HUES48 (cell line): ENCODE results near the gene DGCR6.
"Not testable (repeated sequence)": the region's sequence is repeated elsewhere in the genome, so short reads cannot be mapped to it uniquely, and the experiment has no call there.

Experiments
- H3K27ac ChIP-seq: one replicate; pipeline ENCODE4 v1.7.0; 2013; ENCODE audit warnings: low read depth, low read length, inconsistent platforms
- H3K27me3 ChIP-seq: 2 replicates; pipeline ENCODE4 v1.6.1; 2013; ENCODE audit warnings: mild to moderate bottlenecking, low read length; ENCODE audit not compliant: control insufficient read depth, insufficient read depth
- H3K36me3 ChIP-seq: 2 replicates; pipeline ENCODE4 v1.6.1; 2013; ENCODE audit warnings: low read length; ENCODE audit not compliant: control insufficient read depth, insufficient read depth
- H3K4me1 ChIP-seq: 2 replicates; pipeline ENCODE4 v1.6.1; 2013; ENCODE audit warnings: mild to moderate bottlenecking, low read length; ENCODE audit not compliant: control insufficient read depth, insufficient read depth
- H3K4me3 ChIP-seq: 2 replicates; pipeline ENCODE4 v1.5.1; 2013; ENCODE audit warnings: mild to moderate bottlenecking, low read depth, low read length
- H3K9ac ChIP-seq: 2 replicates; pipeline ENCODE4 v1.6.1; 2013; ENCODE audit warnings: mild to moderate bottlenecking, low read depth, low read length, moderate library complexity
- H3K9me3 ChIP-seq: 2 replicates; pipeline ENCODE4 v1.6.1; 2013; ENCODE audit warnings: low read length; ENCODE audit not compliant: control insufficient read depth, insufficient read depth

The DGCR6 gene

DNA sequence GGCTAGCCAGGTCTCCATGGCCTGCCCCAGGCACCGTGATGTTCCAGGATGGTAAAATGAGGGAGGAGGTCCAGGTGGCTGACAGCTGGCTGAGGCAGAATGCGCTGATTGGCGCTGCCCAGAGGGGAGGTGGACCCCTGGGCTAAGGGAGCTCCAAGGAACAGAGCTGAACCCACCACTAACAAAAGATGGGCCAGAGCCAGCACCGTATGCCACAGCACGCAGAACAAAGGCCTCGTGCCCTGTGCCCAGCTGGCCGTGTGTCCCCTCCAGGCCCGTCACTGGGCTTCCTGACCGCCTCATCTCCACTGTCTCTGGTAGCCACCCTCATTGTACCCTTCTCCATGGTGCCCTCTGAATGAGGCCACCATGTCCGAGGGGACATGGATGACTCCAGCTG is 49.6 kb downstream of the DGCR6 start:
- Histone ChIP-seq H3K9me3 (no peaks in the 10 kb centered on the region), H3K4me1 (no peaks in the 10 kb centered on the region), H3K9ac (no peak overlapping the region), H3K36me3 (no peaks in the 10 kb centered on the region), H3K27ac (no peak overlapping the region), H3K27me3 (no peaks in the 10 kb centered on the region), H3K4me3 (no peak overlapping the region)

DNA sequence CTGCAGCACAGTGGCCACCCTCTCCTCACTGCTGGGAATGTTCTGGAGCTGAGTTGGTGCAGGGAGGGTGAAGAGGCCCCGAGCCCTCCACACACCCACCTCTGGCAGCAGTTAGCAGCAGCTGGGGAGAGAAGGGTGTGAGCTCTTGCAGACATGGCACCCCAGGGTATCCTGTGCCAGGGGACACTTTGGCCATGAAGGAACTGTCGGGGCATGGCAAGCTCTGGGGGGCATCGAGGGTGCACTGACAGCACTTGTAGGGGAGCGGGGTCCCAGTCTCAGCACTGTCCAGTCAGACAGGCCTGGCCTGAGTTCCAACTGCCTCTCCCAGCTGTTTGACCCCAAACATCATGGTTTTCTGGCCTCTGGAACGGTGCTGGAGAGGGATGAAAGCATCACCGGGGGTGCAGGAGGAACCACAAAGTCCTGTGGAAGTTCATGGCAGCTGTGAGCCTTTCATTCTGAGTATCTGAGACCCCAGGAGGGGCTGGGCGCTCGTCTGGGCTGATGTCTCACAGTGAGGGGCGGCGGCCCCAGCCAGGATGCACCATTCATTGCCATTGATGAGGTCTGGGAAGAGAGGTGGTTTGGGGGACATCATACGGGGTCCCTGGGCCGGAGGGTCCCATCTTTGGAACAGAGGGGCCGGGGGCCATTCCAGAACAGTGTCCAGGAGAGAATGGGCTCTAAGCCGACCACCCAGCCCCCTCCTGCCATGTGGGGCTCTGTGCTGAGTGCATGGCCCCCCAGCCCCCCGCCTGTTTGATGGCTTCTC is 50.2 kb downstream of the DGCR6 start:
- H3K4me3 ChIP-seq, H3K27me3 ChIP-seq, H3K9ac ChIP-seq, H3K4me1 ChIP-seq, H3K9me3 ChIP-seq, H3K27ac ChIP-seq, H3K36me3 ChIP-seq: not testable (repeated sequence)

DNA sequence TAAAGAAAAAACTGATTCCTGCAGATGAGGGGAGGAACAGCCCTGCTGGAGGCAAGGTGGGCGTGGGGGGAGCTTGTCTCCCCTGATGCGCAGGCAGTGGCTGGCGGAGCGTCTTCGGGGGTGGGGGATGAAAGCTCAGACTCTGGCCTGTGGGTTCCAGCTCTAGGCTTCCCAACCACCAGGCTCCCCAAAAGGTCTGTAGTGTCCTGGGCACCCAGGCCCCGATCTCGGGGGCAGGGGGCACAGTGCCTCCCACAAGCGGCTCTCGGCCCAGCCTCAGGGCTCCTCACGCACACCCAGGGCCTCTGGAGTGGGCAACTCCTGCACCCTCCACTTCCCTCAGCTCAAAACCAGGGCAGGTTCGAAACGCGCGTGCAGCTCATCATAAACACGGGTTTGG is 50.8 kb downstream of the DGCR6 start:
- H3K9me3 ChIP-seq, H3K36me3 ChIP-seq, H3K4me1 ChIP-seq, H3K27ac ChIP-seq, H3K9ac ChIP-seq, H3K27me3 ChIP-seq, H3K4me3 ChIP-seq: not testable (repeated sequence)

DNA sequence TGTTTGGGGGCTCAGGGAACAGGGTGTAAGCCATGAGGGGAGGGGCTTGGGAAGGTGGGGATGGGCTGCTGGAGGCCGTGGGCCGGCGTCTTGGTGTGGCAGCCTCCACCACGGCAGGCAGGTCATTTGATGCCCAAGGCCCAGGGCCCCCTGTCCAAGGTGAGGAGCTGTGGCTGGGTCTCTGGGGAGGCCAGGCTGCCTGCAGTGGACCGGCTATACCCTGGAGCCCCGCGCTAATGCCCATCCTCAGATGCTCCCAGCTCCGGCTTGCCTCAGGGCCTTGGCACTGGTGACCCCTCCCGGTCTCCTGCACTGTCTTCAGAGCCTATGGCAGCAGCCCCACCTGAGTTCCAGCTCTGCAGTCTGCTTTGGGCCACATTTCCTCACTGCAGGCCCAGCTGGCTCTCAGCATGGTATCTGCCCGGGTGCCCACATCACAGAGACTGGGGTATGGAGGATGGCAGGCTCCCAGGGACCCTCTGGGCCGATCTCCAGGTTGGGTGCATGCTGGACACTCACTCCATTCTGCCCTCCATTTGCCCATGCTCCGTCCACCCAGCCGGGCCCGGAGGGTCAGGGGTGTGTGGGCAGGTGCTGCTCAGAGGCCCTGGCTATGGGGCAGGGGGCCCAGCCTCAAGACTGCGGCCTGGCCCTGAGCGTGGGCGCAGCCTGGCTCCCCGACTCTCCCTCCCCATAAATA is 51.7 kb downstream of the DGCR6 start:
- H3K27ac ChIP-seq, H3K4me3 ChIP-seq, H3K9me3 ChIP-seq: not testable (repeated sequence)

GRCh38 chr22:18958321-18958705 is 52.2 kb downstream of the DGCR6 start:
- not testable (repeated sequence) for H3K27me3 ChIP-seq, H3K9ac ChIP-seq, H3K9me3 ChIP-seq, H3K4me3 ChIP-seq, H3K27ac ChIP-seq, H3K4me1 ChIP-seq, H3K36me3 ChIP-seq

More for the DNA sequence above, 51.7 kb downstream of the DGCR6 start:
- not testable (repeated sequence) for H3K9ac ChIP-seq, H3K36me3 ChIP-seq, H3K27me3 ChIP-seq, H3K4me1 ChIP-seq

- H3K4me1 ChIP-seq, H3K36me3 ChIP-seq, H3K9ac ChIP-seq, H3K27me3 ChIP-seq, H3K9me3 ChIP-seq, H3K4me3 ChIP-seq, H3K27ac ChIP-seq: not testable (repeated sequence)
Observed at GRCh38 chr22:18958738-18959137, 52.6 kb downstream of the DGCR6 start.

DNA sequence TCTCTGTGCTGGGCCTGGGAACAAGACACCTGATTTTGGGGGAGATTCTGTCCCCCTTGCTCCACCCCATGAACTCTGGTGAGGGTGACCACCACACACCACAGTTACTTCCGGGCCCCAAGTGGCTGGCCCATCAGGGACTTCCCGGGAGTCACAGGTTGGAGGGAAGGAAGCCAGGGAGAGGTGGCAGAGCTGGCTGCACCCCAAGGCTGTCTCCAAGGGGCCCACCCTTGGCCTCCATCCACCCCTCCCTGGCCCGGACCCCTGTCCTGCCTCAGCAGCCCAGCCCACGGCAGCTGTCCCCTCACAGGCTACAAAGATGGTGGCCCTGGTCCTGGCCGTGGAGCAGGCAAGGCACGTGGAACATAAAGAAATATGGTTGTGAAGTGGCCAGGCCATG is 53.1 kb downstream of the DGCR6 start:
- not testable (repeated sequence) for H3K4me3 ChIP-seq, H3K9ac ChIP-seq, H3K9me3 ChIP-seq, H3K4me1 ChIP-seq, H3K27me3 ChIP-seq, H3K27ac ChIP-seq, H3K36me3 ChIP-seq

- not testable (repeated sequence) for H3K9ac ChIP-seq, H3K4me3 ChIP-seq, H3K27me3 ChIP-seq, H3K36me3 ChIP-seq, H3K4me1 ChIP-seq, H3K27ac ChIP-seq, H3K9me3 ChIP-seq
Observed at GRCh38 chr22:18959741-18960140, 53.6 kb downstream of the DGCR6 start.

DNA sequence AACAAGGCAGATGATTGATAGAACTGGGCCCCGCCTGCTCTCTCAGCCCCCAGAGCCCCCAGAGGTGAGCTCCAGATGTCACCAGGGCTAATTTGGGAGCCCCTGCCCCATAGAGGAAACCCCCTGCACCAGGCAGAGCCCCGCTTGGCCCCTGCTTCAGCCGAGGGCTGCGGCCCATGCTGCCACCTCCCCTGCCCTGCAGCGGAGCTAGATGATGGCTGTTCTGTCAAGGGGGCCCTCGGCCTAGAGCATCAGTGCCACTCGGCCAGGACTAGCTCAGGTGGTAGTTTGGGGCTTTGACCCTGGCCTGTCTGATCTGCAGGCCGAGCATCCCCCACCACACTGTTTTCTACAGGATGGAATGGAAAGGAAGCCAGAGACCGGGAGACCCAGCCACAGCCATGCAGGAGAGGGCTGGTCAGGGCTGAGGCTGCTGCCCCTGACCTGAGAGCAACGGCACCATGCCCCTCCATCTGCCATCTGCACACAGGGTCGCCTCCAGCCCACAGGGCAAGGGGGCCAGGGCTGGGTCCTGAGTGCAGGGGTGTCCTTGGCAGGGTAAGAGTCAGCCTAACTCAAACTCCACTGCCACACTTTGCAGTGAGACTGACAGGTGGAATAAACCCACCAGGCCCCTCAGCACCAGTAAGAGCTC is 54.2 kb downstream of the DGCR6 start:
- H3K27ac ChIP-seq, H3K27me3 ChIP-seq, H3K4me3 ChIP-seq, H3K36me3 ChIP-seq, H3K9ac ChIP-seq, H3K9me3 ChIP-seq, H3K4me1 ChIP-seq: not testable (repeated sequence)

DNA sequence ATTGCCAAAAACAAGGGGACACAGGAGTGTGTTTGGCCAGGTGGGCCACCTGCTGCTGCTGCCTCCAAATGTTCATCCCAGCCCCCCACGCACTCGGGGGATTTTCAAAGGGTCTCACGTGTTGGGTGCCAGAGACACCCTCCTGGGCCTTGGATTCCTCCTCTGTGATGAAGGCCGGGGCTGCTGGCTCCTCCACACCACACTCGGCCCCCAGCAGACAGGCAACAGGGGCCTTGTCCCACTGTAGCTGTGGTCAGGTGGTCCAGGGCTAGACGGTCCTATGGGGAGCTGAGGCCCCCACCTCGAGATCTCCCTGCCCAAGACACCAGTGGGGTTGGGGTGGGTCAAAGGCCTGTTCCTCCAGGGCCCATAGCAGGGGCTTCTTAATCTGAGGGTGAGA is 55.1 kb downstream of the DGCR6 start:
- H3K4me3 ChIP-seq: not testable (repeated sequence)

More for the DNA sequence above, 55.1 kb downstream of the DGCR6 start:
- H3K4me1 ChIP-seq, H3K9me3 ChIP-seq, H3K27ac ChIP-seq, H3K27me3 ChIP-seq, H3K9ac ChIP-seq, H3K36me3 ChIP-seq: not testable (repeated sequence)
